ENCODE results near the gene CFI.

Gene CFI

GRCh38 chr4:109801895-109802319, at the start of gene CFI:
TSS of gene CFI (minus strand) at chr4:109801999. CDS start at chr4:109801971, 28 bp downstream.
- no peak for DNase-seq (ENCODE audit: low spot score)

- DNase-seq (ENCODE audit: low spot score): no peak
Measured at GRCh38 chr4:109850601-109851000, 48.8 kb upstream of the CFI start.

GRCh38 chr4:109848501-109848900, 46.7 kb upstream of the CFI start:
- no peak for DNase-seq (ENCODE audit: low spot score)

GRCh38 chr4:109847896-109848442, 46.2 kb upstream of the CFI start, which contains the start of gene LRIT3:
TSS of gene LRIT3 (plus strand) at chr4:109848107. CDS start at chr4:109848202, 95 bp downstream.
- no peak for DNase-seq (ENCODE audit: low spot score)

DNA sequence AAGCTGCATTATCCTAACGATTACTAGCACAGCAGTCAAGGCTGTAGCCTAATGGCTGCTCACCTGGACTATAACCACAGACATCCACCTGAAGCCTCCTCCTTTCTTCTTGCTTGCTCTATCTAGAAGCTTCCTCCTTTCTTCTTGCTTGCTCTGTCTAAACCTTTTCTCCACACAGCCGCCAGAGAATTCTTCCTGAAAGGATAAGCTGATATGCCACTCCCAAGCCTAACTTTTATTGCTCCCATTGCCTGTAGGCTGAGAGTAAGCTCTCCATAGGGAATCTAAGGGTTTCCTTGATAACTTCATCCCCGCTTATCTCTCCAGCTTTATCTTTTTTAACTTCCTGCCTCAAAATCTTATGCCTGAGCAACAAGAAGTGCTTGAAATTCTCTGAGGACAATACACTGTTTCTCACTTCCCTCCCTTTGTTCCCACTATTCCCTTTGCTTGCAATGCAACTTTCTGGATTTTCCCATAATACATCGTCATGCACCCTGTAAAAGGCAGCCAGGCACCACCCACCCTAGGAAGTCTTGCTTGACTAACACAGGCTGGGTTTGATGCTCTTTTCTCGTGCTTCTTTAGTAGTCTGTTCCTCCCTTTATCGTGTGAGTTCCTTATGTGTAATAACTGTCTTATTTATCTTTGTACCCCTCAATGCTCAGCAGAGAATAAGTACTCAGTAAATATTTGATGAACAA, 44.7 kb upstream of the CFI start:
- DNase-seq (ENCODE audit: low spot score): no peak

DNA sequence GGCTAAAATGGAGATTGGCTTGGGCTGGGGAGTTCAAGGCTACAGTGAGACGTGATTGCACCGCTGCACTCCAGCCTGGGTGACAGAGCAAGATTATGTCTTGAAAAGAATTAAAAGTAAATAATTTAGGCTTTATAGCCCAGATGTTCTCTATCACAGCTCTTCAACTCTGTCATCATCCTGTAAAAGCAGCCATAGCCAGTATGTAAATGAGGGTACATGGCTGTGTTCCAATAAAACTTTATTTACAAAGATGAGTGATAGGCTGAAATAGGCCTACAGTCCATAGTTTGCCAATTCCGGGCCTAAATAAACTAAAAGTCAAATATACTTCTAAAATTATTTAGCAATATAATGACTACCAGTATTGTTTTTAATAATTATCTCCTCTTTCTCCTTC, 35.2 kb upstream of the CFI start:
- no peak for DNase-seq (ENCODE audit: low spot score)

- no peak for DNase-seq (ENCODE audit: low spot score)
Measured at GRCh38 chr4:109833756-109834155, 32.0 kb upstream of the CFI start.

DNA sequence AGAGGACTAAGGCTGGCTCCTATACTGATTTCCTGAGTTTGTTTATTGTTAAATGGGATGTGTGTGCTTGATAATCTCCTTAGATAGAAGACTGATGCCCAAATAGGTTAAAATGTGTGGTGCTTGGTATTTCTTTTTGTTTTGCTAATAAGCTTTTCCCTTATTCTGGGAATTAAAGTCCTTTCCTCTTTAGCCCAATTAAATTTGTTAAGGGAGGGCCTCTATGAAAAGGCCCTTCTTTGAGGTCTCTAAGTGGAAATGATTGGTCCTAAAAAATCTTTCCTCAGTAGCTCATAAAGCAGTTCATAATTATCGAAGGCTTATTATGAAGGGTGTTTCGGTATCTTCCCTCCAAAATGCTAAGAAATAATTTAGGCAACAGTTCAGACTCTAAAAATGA, 25.9 kb upstream of the CFI start, which contains the start of gene RRH:
TSS of gene RRH (plus strand) at position 301 of the 400 bp plus-strand sequence. CDS start at position 357, 56 bp downstream.
- DNase-seq (ENCODE audit: low spot score): no peak

- no peak for DNase-seq (ENCODE audit: low spot score)
Measured at GRCh38 chr4:109826719-109827118, 24.9 kb upstream of the CFI start.

GRCh38 chr4:109821185-109821584, 19.4 kb upstream of the CFI start:
- no peak for DNase-seq (ENCODE audit: low spot score)

GRCh38 chr4:109820563-109820962, 18.8 kb upstream of the CFI start:
- DNase-seq (ENCODE audit: low spot score): peak; percentile 70

DNA sequence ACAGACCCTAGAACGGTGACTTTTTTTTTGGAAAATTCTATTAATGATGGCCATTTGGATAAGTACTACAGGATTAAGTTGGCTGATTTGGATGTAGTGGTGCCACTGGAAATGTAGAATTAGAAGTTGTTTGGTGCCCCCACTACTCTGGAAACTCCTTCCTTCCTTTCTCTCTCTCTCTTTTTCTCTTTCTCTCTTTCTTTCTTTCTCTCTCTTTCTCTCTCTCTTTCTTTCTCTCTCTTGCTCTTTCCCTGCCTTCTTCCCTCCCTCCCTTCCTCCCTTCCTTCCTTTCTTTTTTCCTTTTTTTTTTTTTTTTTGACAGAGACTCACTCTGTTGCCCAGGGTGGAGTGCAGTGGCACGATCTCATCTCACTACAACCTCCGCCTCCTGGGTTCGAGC, 16.5 kb upstream of the CFI start:
- DNase-seq (ENCODE audit: low spot score): no peak

DNA sequence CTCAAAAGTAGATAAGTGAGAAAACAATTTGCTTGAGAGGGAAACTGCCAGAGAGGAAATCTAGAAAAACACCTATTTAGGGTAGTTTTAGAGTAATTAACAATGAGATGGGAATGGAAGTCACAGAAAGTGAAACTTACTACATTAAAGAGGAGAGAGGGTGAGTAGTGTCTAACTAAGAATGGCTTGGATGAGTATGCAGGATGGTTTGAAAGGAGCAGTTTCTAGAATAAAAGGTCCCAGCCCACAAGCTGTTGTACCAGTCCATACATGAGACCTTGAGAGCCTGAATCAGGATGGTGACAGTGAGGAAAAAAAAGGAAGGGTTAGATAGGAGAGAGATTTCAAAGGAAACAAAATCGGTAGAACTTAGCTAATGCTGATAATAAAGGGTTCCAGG, 15.1 kb upstream of the CFI start:
- no peak for DNase-seq (ENCODE audit: low spot score)

DNA sequence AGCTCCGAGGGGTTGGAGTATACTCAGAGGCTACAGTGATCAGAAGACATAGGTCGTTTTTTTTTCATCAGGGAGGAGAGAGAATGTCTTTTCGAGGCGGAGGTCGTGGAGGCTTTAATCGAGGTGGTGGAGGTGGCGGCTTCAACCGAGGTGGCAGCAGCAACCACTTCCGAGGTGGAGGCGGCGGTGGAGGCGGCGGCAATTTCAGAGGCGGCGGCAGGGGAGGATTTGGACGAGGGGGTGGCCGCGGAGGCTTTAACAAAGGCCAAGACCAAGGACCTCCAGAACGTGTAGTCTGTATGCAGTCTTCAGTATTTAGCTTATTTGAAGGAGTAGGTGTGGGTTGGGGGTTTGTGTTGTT, 14.3 kb upstream of the CFI start:
- DNase-seq (ENCODE audit: low spot score): peak; percentile 41

- peak; percentile 91 for DNase-seq (ENCODE audit: low spot score)
Measured at GRCh38 chr4:109815151-109816081, 13.6 kb upstream of the CFI start, which contains the start of gene GAR1. TSS of gene GAR1 (plus strand) at chr4:109815762. CDS start at chr4:109816165, 403 bp downstream.

GRCh38 chr4:109811707-109812106, 9.9 kb upstream of the CFI start:
- DNase-seq (ENCODE audit: low spot score): no peak

- no peak for DNase-seq (ENCODE audit: low spot score)
Measured at GRCh38 chr4:109810552-109811387, 9.0 kb upstream of the CFI start.

DNA sequence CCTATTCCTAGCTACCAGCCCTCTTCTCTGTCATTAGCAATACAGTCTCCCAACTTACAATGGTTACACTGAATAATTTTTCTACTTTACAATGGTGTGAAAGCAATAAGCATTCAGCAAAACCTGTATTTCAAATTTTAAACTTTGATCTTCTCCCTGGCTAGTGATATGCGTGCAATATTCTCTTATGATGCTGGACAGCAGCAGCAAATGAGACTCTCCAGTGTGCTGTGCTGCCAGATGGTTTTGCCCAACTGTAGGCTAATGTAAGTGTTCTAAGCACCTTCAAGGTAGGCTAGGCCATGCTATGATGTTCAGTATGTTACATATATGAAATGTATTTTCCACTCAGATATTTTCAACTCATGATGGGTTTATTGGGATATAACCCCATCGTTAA, 7.9 kb upstream of the CFI start:
- no peak for DNase-seq (ENCODE audit: low spot score)

- peak; percentile 67 for DNase-seq (ENCODE audit: low spot score)
Measured at GRCh38 chr4:109803924-109804571, 2.2 kb upstream of the CFI start.

DNA sequence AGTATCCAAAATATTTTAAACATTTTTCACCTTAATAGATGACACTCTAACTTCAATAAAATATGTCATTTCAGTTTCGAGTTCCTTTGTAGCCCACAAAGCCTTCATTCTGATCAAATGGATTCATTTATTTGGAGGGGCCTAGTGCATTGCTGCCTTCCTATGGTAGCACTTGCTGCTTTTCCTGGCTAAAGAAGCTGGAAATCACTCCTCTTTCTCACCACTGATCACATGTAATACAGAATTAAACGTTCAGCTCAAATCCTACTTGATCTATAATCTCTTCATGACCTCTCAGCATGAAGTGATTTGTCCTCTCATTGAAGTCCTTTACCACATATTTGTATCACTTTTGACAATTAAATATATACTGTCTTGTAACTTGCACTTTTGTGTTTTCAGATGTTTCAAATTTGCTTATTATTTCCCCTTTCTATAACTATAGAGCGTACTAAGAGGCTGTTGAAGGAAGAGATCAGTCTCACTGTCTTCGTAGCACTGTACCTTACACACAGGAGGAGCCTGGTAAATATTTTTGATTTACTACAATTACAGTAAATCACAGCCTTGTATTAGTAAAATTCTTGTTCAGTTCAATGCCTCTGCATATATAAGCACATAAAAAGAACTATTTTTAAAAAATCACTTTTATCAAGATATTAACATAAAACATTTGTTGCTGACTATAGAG, 555 bp downstream of the CFI start:
- DNase-seq (ENCODE audit: low spot score): no peak

GRCh38 chr4:109798866-109799265, 2.9 kb downstream of the CFI start:
- DNase-seq (ENCODE audit: low spot score): no peak
